GM18520 (cell line): ENCODE results near the gene TIMM17B.
A peak's percentile ranks its signal among the peaks of the same experiment; 100 is the strongest.
"Not testable (repeated sequence)": the region's sequence is repeated elsewhere in the genome, so short reads cannot be mapped to it uniquely, and the experiment has no call there.

ENCODE experiments used
- ATAC-seq: cut with Tn5 transposase; IDR thresholded peaks from one replicate; pipeline ENCODE4 v1.9.1; 2021; ENCODE audit not compliant: unreplicated experiment

Gene TIMM17B

DNA sequence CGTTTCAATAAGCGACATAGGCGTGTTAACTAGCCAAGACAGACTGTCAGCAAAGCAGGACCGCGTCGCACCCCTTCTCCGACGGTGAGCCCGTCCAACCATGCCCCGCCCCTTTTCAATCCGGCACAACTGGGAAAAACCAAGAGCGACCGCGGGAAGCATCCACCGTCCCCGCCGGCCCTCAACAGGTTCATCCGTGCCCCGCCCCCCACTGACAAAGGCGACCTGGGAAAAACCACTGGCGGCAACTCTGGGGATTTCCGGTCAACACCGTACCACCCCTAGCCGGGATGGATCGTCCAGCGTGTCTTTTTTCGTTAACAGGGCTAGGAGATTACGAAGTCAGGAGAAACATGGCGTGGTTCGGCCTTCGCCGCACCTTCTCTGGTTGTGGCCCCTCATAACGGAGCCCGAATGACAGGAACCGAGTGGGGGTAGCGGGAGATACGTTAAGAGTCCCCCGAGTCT lies 377 bp downstream of the TIMM17B start:
- no peak for ATAC-seq

DNA sequence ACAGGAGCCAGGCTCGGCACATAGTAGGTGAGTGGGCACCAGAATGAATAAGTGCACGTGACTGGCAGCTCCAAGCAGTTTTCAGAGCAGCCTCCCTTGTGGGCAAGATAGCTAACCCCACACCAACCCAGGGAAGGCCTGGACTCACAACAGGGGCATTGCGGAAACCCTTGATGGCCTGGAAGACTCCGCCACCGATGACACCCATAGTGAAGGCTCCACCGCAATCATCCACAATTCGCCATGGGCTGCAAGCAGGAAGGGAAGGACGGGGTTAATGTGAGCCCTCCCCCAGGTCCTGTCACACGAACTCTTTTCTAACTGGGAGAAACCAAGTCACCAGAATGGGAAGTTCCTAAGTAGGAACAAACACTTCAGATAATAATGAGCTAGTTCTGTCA lies 957 bp downstream of the TIMM17B start:
- ATAC-seq, result no peak

DNA sequence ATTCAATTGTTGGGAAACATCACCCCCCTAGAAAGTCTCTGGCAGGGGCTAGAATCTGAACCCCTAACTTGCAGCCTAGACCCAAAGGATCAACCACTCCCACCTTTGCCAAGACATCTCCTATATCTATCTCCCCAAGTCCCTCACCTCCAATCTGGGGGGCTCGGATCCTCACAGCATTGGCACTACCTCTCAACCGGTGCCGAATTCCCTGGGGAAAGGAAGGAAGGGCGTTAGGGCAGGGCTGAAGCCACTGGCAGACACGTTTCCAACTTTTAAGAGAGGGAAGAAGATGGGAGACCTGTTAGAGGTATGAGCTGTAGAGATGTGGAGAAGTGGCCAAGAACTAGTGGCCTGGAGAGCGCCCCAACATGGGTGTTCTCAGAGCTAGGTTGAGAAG lies 2.7 kb downstream of the TIMM17B start:
- no peak for ATAC-seq

- no peak for ATAC-seq
Measured at GRCh38 chrX:48893556-48894348, 3.8 kb downstream of the TIMM17B start.

- ATAC-seq, result no peak
Measured at GRCh38 chrX:48892896-48893295, 4.7 kb downstream of the TIMM17B start.

DNA sequence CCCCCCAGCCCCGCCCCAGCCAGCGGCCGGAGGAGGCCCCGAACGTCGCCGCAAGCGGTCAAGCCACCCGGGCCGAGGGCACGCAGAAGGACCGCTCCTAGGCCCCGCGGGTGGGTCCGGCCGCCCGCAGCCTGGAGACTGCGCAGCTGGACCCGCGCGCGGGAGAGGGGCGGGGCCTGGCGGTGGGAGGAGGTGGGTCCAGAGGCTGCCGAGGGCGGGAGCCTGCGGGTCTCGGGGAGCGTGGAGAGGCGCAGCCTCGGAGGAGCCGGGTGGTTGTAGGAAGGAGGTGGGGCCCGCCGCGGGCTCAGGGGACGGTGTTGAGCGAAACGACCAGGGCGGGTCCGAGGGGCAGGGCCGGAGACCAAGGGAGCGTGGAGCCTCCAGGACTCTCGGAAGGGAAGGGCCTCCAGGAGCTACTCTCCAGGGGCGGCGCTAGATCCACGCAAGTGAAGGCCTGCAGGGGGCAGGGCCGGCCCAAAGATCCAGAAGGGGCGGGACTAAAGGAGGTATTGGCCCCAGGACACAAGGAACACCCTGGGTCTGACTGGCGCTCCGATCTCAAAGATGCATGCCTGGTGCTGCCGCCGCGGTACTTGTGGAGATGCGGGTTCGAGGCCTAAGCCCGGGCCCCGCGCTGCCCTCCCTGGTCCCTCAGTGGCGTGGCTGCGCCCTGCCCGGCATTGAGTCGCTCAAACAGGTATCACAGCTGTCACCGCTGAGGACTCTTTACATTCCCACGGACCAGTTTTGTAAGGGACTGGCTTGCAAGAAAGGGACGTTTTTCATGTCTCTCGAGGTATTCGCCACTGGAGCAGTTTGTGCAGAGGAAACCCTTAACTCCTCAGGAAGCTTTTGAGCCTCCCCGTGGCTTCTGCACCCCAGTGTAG lies 5.9 kb downstream of the TIMM17B start:
- ATAC-seq, result peak; percentile 70

- ATAC-seq, result no peak
Measured at GRCh38 chrX:48890934-48891401, 6.6 kb downstream of the TIMM17B start.

DNA sequence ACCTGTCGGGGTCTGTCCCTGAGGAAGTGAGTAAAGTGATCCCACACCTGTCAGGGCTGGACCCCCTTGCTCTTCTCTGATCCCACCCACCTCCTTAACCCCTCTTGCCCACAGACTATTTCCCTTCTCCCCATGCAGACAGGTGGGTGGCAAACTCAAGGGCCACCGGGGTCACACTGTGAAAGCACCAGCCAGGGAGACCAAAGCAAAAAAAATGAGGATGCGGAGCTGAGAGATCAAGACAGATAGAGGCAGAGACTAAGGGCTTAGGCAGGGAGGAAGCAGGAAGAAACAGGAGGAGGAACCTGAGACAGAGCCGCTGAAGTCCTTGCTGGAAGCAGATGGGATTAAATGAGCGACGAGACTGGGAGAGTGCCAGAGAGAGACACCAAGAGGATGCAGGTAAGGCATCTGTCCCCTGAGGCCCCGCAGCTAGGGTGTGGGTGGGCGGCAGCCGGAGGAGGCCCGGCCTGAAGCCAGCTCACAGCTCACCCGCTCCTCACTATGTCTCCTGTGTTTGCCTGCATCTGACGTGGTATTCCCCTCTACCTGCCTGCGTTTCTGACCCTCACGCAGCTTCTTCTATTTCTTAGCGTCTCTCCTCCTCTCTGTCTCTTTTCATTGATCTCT lies 7.2 kb downstream of the TIMM17B start:
- no peak for ATAC-seq

DNA sequence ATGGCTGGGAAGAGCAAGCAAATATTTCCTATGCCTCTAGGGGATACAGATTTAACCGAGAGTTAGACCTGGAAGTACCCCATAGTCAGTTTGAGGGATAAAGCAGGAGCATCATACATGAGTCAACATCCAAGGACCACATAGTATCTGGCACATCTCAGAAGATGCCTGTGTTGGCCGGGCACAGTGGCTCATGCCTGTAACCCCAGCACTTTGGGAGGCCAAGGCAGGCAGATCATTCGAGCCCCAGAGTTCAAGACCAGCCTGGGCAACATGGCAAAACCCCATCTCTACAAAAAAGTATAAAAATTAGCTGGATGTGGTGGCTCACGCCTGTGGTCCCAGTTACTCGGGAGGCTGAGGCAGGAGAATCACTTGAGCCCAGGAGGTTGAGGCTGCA lies 11.0 kb downstream of the TIMM17B start:
- ATAC-seq, result not testable (repeated sequence)

DNA sequence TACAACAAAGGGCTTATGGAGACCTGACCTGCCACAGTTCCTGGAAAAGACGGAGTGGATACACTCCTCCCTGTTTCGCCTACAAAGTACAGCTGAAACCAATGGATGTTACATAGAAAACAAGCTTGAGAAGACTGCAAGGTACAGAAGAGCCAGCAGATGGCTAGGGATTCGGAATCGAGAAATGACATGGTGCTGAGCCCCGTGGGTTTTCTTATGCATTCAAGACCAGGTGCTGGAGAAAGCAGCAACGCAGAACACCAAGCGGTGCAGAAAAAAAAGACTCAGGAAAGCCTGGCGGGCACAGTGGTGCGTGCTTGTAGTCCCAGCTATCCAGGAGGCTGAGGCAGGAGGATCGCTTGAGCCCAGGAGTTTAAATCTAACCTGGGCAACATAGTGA lies 13.8 kb downstream of the TIMM17B start:
- ATAC-seq, result no peak

- not testable (repeated sequence) for ATAC-seq
Measured at GRCh38 chrX:48876944-48877343, 20.6 kb downstream of the TIMM17B start.

DNA sequence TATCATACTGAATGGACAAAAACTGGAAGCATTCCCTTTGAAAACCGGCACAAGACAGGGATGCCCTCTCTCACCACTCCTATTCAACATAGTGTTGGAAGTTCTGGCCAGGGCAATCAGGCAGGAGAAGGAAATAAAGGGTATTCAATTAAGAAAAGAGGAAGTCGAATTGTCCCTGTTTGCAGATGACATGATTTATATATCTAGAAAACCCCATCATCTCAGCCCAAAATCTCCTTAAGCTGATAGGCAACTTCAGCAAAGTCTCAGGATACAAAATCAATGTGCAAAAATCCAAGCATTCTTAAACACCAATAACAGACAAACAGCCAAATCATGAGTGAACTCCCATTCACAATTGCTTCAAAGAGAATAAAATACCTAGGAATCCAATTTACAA lies 25.6 kb downstream of the TIMM17B start:
- not testable (repeated sequence) for ATAC-seq

DNA sequence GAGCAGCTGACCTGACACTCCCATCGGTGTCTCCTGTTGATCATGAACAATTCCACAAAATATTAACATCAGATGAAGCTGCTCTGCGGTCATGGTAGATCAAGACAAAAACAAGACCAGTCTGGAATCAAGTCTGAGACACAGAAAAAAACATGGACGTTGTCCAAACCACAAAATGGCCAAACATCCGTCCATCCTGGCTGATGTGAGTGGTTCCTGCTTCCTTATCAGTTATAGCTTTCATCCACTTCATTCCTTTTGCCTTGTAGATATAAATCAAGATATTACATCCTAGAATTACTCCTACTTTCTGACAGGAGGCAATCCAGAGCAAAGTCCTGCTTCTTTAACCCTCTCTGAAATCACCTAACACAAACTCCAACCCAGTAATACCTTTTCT lies 33.4 kb downstream of the TIMM17B start:
- no peak for ATAC-seq

GRCh38 chrX:48854898-48855297 lies 42.7 kb downstream of the TIMM17B start:
- no peak for ATAC-seq

DNA sequence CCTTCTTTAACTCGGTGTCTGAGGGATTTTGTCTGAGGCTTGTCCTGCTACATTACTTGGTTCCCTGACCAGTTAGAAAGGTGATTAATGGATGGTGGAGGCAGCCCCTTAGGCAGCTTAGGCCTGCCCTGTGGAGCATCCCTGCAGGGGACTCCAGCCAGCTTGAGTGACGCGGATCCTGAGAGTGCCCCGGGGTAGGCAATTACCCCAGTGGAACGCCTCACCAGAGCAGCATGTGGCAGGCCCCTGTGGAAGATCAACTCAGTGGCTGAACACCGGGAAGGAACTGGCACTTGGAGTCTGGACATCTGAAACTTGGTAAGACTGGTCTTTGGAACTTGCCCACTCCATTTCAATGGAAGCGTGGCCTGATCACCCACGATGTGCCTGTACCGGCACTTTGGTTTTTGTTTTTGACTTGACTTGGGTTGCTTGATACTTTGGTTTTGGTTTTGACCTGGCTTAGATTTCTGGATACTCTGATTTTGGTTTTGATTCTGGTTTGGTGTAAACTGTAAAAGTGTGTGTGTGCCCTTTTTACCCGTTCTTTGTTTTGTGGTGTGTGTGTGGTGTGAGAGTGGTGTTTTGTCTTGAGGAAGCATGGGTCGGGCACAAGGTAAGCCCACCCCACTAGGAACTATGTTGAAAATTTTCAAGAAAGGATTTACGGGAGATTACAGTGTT lies 43.3 kb downstream of the TIMM17B start:
- ATAC-seq, result not testable (repeated sequence)

DNA sequence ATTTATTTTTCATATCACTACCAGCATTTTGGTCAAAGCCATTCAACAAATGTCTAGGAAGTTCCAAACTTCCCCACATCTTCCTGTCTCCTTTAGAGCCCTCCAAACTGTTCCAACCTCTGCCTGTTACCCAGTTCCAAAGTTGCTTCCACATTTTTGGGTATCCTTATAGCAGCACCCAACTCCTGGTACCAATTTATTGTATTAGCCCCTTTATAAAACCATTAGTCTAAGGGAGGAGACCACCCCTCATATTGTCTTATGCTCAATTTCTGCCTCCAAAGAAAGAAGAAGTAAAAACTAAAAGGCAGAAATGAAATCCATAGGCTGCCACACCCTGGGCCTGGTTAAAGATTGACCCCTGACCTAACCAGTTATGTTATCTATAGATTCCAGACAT lies 44.1 kb downstream of the TIMM17B start:
- ATAC-seq, result not testable (repeated sequence)

DNA sequence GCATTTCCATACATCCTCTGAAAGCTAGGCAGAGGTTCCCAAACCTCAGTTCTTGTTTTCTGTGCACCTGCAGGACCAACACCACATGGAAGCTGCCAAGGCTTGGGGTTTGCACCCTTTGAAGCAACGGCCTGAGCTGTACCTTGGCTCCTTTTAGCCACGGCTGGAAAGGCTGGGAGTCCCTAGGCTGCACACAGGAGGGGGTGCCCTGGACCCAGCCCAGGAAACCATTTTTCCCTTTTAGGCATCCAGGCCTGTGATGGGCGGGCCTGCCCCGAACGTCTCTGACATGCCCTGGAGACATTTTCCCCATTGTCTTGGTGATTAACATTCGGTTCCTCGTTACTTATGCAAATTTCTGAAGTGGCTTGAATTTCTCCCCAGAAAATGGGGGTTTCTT lies 44.7 kb downstream of the TIMM17B start:
- no peak for ATAC-seq

GRCh38 chrX:48848847-48849246 lies 48.7 kb downstream of the TIMM17B start:
- ATAC-seq, result no peak
